Activated naive CD4-positive, alpha-beta T cell treated with Interleukin-2 at 50 U/mL for 16 hours (primary cell): Measurements from ENCODE around the gene GPAM.
A peak's percentile ranks its signal among the peaks of the same experiment; 100 is the strongest.

Experiments
- DNase-seq: peaks from one replicate; pipeline ENCODE4 v3.0.0-alpha.2; 2020

Gene GPAM

GRCh38 chr10:112177247-112177646 is 6.3 kb downstream of the GPAM start:
- DNase-seq = no peak

- DNase-seq = no peak
Measured at GRCh38 chr10:112176543-112176942, 7.0 kb downstream of the GPAM start.

DNA sequence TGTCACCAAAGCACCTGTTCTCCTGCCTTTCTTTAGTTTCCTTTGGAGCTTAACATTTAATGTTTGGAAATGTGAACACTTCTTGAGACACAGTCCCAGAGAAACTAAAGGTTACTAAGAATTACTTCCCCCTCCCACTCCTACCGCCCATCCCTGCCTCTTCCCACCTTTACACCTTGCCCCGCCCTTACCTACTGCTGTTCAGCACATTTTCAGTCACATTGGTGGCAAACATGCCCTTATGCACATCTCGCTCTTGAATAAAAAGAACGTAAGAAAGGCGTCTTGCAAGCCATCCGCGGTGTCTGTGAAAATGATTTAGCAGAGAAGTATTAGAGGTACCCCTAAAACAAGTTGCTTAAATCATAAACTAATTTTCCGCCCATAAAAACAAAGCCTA is 8.2 kb downstream of the GPAM start:
- no peak for DNase-seq

DNA sequence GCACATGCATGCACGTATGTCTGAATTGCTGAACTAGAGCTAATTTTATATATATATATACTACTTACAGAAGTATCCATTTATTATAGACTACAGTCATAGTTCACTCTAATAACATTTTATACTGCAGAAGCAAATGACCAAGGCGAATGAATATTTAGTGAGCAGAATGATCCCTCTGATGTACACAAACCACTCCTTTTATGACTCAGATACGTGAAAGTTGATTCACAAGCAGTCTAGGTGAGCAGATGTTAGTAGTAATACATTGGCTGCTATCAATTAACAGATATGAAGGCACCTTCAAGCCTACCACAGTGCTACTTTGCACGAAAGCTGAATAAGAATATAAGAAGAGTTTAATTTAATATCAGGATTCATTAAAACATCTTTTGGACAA is 10.4 kb downstream of the GPAM start:
- DNase-seq = no peak

- DNase-seq = no peak
Measured at GRCh38 chr10:112168733-112169132, 14.8 kb downstream of the GPAM start.

DNA sequence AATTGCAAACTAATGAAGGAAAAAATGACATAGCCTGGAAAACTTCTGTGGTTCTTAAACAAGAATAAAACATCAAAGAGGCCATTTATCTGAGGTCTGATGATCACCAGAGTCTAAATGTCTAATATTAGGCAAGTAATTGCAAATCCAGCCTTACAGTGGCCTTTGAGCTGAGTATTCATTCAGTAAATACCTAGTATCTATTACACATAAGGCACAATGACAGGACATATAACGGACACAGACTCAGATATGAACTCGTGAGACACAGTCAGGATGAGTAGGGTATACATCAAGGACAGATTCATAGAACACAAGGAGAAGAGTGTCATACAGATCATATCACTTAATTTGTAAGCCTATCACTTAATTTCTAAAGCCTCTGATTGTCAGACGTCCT is 16.8 kb downstream of the GPAM start:
- no peak for DNase-seq

DNA sequence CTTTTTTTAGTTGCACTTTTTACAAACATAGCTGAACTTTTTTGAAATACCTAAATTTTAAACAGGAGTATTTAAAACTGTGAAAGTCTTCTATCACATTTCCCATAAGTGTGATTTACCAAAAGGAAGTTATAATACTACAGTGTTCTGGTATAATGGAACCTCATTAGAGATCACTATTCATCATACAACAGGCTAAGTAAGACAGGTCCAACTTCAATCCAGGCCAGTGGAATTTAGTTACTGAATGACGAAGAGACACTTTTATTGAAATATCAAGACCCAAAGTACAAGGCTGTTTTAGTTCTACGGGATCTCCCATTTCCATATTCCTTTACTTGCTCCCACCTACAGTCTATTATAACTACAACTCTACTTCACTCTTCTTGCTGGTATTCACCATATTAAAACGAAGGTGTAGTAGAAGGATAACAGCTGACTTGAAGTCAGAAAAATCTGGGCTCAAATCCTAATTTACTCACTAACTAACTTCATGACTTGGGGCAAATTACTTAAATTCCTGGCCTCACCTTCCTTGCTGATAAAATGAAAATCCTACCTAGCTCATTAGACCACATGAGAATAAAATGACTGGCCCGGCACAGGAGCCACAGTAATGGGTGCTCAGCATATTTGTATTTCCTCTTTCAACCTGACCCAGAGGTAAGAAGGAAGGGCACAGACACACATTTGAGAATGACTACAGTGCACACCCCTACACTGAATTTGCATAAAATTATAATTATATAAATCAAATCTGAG is 21.6 kb downstream of the GPAM start:
- no peak for DNase-seq

- DNase-seq = no peak
Measured at GRCh38 chr10:112160834-112161233, 22.7 kb downstream of the GPAM start.

DNA sequence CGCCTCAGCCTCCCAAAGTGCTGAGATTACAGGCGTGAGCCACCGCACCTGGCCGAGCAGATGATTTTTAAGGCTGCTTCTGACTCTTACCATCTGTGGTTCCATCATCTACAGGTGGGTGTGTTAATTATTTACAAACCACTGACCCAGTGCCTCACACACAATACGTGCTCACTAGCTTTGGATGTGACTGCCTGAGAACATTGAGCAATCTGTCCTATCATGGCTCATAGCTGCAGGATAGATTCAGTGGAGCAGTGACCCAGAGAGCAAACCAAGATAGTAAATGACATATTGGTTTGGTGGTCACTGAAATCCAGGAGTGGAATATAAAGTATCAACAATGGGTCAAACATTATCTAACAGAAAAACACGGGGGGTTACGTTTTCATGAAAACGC is 24.1 kb downstream of the GPAM start:
- DNase-seq = no peak

GRCh38 chr10:112151524-112152039 is 32.0 kb downstream of the GPAM start:
- no peak for DNase-seq

GRCh38 chr10:112148331-112148730 is 35.2 kb downstream of the GPAM start:
- no peak for DNase-seq

GRCh38 chr10:112146799-112147198 is 36.8 kb downstream of the GPAM start:
- DNase-seq = no peak

DNA sequence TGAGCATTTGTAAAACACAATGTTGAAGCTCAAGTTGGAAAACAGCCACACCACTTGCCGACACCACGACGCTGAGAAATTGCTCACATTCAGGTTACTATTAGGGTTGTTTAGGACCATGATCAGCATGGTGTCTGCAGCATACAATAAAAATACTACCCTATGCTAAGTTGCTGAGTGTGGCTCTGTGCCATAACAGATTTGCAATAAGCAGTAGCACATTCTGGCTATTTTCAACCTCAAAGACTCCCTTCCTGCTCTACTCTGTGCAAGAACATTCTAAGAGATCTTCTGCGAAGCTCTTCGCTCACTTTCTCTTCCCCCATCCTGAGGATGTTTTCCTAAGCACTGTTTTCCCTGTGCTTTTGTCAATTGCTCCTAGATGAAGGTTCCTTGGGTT is 38.3 kb downstream of the GPAM start:
- DNase-seq = no peak

- no peak for DNase-seq
Measured at GRCh38 chr10:112143420-112143819, 40.1 kb downstream of the GPAM start.

DNA sequence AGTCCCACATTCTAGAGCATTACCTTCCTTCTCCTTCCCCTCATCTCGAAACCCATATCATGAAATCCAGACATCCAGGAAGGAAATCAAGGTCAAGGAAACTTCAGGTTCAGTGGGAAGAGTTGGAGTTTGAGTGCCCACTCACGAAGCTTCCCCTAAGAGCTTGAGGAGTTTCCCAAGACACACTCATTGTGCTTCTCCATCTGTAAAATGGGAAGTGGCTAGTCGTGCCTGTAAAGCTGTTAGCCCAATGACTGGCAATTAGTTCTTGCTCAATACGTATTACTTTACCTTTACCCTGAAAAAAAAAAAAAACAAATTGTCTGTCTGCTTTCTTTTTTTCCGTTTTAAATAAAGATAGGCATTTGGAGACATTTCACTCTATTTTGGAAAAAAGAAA is 42.3 kb downstream of the GPAM start:
- DNase-seq = no peak

GRCh38 chr10:112140110-112140970 is 43.2 kb downstream of the GPAM start:
- peak; percentile 75 for DNase-seq

- DNase-seq = no peak
Measured at GRCh38 chr10:112139176-112139575, 44.4 kb downstream of the GPAM start.

- DNase-seq = peak; percentile 64
Measured at GRCh38 chr10:112137154-112137987, 46.2 kb downstream of the GPAM start.

GRCh38 chr10:112136486-112137153 is 46.9 kb downstream of the GPAM start:
- DNase-seq = no peak

GRCh38 chr10:112135604-112136003 is 48.0 kb downstream of the GPAM start:
- DNase-seq = no peak

DNA sequence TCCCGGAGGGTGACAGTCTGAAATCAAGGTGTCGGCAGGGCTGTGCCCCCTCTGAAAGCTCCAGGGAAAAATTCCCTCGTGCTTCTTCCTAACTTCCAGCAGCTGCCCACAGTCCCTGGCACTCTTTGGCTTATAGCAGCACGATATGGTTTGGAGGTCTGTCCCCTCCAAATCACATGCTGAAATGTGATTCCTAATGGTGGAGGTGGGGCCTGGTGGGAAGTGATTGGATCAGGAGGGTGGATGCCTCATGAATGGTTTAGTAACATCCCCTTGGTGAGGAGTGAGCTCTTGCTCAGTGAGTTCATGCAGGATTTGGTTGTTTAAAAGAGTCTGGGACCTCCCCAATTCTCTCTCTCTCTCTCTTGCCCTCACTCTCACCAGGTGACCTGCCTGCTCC is 51.1 kb downstream of the GPAM start:
- no peak for DNase-seq

DNA sequence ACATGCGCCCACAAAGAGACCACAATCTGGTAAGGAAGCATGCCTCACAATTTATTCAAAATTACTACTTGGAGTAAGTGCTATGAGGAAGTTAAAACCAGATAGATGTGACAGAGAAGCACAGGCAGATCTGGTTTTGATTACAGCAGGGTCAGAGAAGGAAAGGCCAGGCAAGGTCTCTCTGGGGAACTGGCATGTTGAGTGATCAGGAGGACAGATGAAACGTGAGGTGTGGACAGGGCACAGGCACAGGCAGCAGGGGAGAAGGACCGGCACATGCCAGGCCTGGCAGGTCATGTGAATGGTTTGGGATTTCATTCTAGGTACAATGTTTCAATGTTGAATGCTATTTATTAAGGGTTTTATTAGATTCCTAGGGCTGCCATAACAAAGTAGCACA is 51.6 kb downstream of the GPAM start:
- DNase-seq = no peak

DNA sequence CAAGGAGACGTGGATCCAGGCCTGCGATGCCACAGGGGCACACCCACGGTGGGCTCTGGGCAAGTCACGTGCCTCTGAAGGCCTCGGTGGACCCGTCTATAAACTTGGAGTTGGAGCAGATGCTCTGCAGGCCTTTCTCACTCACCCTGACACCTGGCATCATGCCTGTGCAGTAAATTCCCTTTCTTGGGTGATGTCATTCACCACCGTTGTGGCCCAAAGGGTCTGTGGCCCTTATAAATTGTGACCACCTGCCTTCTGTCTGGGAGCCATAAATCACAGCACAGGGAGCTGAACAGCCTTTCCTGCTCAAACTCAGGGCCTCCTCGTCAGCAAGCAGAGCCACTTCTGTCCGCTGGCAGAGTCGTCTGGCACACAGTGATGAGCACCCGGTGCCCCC is 52.2 kb downstream of the GPAM start:
- no peak for DNase-seq
